GM20431 (cell line): ENCODE measurements around the gene NTRK2.

Source experiments
- in situ Hi-C: fragments of 300-500 bp; cut with MseI, MboI; formaldehyde crosslinking; loops from one replicate; pipeline ENCODE4 v1.15.0; 2020; ENCODE audit warnings: low sequenced_read_pairs; ENCODE audit not compliant: unreplicated experiment

NTRK2 gene

GRCh38 chr9:84835745-84836144 lies 166.2 kb downstream of the NTRK2 start:
- in situ Hi-C loops = no loop called here

- in situ Hi-C loops = no loop called here
Observed at GRCh38 chr9:84838879-84839278, 169.3 kb downstream of the NTRK2 start.

- in situ Hi-C loops = no loop called here
Observed at GRCh38 chr9:84839541-84839940, 170.0 kb downstream of the NTRK2 start.

GRCh38 chr9:84841931-84842330 lies 172.4 kb downstream of the NTRK2 start:
- in situ Hi-C loops = no loop called here

- in situ Hi-C loops = no loop called here
Observed at GRCh38 chr9:84843175-84843824, 173.8 kb downstream of the NTRK2 start.

- in situ Hi-C loops = no loop called here
Observed at GRCh38 chr9:84845956-84846900, 176.7 kb downstream of the NTRK2 start.

GRCh38 chr9:84846906-84847305 lies 177.4 kb downstream of the NTRK2 start:
- in situ Hi-C loops = no loop called here

- in situ Hi-C loops = no loop called here
Observed at GRCh38 chr9:84849049-84849448, 179.5 kb downstream of the NTRK2 start.

GRCh38 chr9:84850830-84851392 lies 181.4 kb downstream of the NTRK2 start:
- in situ Hi-C loops = no loop called here

GRCh38 chr9:84851935-84852585 lies 182.5 kb downstream of the NTRK2 start:
- in situ Hi-C loops = no loop called here

GRCh38 chr9:84852617-84853301 lies 183.2 kb downstream of the NTRK2 start:
- in situ Hi-C loops = no loop called here

- in situ Hi-C loops = no loop called here
Observed at GRCh38 chr9:84856181-84856632, 186.7 kb downstream of the NTRK2 start.

- in situ Hi-C loops = no loop called here
Observed at GRCh38 chr9:84857211-84857610, 187.7 kb downstream of the NTRK2 start.

- in situ Hi-C loops = no loop called here
Observed at GRCh38 chr9:84858364-84858763, 188.8 kb downstream of the NTRK2 start.

- in situ Hi-C loops = no loop called here
Observed at GRCh38 chr9:84860249-84861115, 191.0 kb downstream of the NTRK2 start.

- in situ Hi-C loops = no loop called here
Observed at GRCh38 chr9:84861455-84861854, 191.9 kb downstream of the NTRK2 start.

- in situ Hi-C loops = no loop called here
Observed at GRCh38 chr9:84862308-84862707, 192.8 kb downstream of the NTRK2 start.

- in situ Hi-C loops = no loop called here
Observed at GRCh38 chr9:84862810-84863287, 193.3 kb downstream of the NTRK2 start.

GRCh38 chr9:84863372-84863771 lies 193.8 kb downstream of the NTRK2 start:
- in situ Hi-C loops = no loop called here
